Keratinocyte (primary cell): ENCODE data around the gene ADGRV1.
"Not testable (repeated sequence)": the region's sequence is repeated elsewhere in the genome, so short reads cannot be mapped to it uniquely, and the experiment has no call there.

Experiments used
- CTCF ChIP-seq, 3 experiments: IDR thresholded peaks in 1 of 3; conservative IDR thresholded peaks in 1 of 3; optimal IDR thresholded peaks in 1 of 3; 2 replicates in 2 of 3; 3 replicates in 1 of 3; pipeline versions ENCODE3 to v1.5.1; 2011; ENCODE audit warnings: low read length in 3 of 3, mild to moderate bottlenecking in 3 of 3, moderate library complexity in 2 of 3, control low read depth in 1 of 3, inconsistent platforms in 1 of 3; ENCODE audit not compliant: insufficient read depth in 2 of 3; ENCODE audit errors: extremely low read depth in 1 of 3
- EZH2 ChIP-seq: IDR thresholded peaks from one replicate; pipeline ENCODE4 v1.6.1; 2012; ENCODE audit warnings: inconsistent platforms, mild to moderate bottlenecking, low read length, moderate library complexity

GRCh38 chr5:90800515-90800914, 241.9 kb downstream of the ADGRV1 start:
- not testable (repeated sequence) for TF ChIP-seq CTCF (optimal IDR thresholded peaks at IDR 0.05 in 1 of 3, IDR thresholded peaks at IDR 0.05 in 1 of 3, conservative IDR thresholded peaks at IDR 0.05 in 1 of 3; ENCODE audit: extremely low read depth in 1 of 3, insufficient read depth in 2 of 3, low read length in 3 of 3); EZH2
